Stimulated activated CD4-positive, alpha-beta T cell treated with anti-CD3 and anti-CD28 coated beads, Interleukin-4, amount 100 ng/mL, for 4 hours (primary cell): ENCODE measurements around the gene EXD1.

Source experiments
- DNase-seq, 2 experiments: peaks; one replicate each; pipeline ENCODE4 v3.0.0-alpha.2; 2020

Gene EXD1

GRCh38 chr15:41231422-41232226 is 1.1 kb upstream of the EXD1 start:
- DNase-seq = no peak

DNA sequence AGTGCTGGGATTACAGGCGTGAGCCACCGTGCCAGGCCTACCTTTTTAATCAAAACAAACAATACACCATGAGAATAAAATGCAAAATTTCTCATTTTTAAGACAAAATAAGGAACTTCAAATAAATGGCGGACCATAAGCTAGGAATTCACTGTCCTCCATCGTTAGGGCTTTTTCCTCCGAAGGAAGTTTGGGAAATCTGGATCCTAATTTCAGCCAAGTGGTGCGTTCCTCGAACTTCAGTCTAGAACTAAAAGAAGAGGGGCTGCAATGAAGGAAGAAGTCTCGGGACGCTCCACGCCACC is 260 bp downstream of the EXD1 start:
- DNase-seq = no peak

DNA sequence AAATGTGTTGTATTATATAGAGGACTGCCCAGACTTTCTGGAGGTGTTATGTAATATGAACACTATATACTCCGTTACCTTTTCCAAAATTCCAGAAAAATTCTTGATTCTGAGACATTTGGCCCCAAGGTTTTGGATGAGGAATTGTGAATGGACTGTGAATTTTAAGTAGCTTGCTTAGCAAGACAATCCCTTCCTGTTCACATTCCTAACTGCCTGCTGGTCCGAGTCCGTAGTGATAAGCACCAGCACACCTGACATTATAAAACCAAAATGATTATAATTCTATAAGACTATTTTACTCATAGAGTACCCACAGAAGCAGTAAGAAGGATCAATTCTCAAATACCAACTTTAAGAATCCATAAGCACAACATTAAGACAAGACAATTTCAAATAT is 11.2 kb downstream of the EXD1 start:
- DNase-seq = no peak

DNA sequence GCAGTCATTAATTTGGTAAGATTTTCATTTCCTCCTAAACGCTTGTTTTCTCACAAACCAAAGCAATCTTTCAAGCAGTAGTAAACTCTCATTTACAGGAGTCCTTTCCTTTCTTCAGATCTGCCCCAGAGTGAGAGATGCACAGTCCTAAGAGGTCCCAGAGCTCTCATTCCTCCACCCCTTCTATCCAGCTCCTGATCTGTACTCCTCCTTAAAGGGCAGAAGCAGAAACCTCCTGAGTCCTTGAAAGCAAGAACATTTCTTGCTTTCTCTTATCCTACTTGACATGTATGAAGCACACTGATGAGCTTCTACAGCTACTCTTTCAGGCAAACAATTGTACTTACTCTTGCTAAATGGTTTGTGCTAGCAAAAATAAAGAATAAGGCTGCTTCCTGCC is 11.7 kb downstream of the EXD1 start:
- no peak for DNase-seq

- no peak for DNase-seq
Observed at GRCh38 chr15:41215708-41216107, 14.8 kb downstream of the EXD1 start.

GRCh38 chr15:41207687-41208448 is 22.7 kb downstream of the EXD1 start:
- no peak for DNase-seq

- no peak for DNase-seq
Observed at GRCh38 chr15:41205315-41205714, 25.2 kb downstream of the EXD1 start.

DNA sequence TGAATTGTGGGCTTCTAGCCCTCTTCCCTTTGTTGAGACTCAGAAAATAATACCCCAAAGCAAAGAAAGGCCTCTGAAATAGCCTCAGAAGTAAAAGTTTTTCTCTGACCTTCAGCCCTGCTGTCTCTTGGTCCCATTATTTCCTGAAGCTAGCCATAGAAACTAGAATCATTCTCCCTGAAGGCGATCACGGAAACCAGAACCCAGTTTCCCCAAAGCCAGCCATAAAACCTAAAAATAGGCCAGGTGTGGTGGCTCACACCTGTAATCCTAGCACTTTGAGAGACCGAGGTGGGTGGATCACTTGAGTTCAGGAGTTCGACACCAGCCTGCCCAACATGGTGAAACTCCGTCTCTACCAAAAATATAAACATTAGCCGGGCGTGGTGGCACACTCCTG is 27.2 kb downstream of the EXD1 start:
- DNase-seq = no peak

DNA sequence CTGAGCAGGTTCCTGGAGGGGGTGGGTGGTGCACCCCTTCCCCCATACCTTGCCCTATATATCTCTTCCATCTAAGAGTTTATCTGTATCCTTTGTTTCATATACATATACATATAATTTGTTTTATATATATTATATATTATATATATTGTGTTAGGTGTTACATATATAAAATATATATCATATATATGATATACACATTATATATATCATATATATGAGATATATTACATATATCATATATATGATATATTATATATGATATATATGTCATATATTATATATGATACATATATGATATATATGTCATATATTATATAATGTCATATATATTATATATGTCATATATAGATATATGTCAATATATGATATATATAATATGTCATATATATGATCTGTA is 31.1 kb downstream of the EXD1 start:
- no peak for DNase-seq

GRCh38 chr15:41194444-41194843 is 36.1 kb downstream of the EXD1 start:
- DNase-seq = no peak

DNA sequence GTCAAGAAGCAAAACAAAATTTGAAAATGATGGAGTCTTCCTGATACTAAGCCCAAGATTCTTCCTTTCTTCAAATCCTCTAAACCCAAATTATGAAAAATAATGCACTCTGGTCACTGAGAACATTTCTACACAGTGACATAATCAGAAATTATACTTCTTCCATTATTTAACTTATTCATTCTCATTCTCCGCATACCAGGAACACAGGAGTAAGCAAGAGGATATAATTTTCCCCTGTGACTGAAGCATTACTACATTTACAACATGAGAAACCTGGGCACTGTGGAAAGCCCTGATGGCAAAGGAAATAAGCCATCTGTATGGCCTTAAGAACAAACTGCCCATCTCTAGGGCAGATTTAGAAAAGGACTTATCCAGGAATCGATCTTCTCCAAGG is 47.0 kb downstream of the EXD1 start:
- DNase-seq = no peak

- DNase-seq = no peak
Observed at GRCh38 chr15:41182266-41182665, 48.3 kb downstream of the EXD1 start.

GRCh38 chr15:41180206-41180789 is 50.3 kb downstream of the EXD1 start:
- DNase-seq = no peak

- no peak for DNase-seq
Observed at GRCh38 chr15:41169781-41170180, 60.8 kb downstream of the EXD1 start.

- no peak for DNase-seq
Observed at GRCh38 chr15:41169086-41169485, 61.5 kb downstream of the EXD1 start.

DNA sequence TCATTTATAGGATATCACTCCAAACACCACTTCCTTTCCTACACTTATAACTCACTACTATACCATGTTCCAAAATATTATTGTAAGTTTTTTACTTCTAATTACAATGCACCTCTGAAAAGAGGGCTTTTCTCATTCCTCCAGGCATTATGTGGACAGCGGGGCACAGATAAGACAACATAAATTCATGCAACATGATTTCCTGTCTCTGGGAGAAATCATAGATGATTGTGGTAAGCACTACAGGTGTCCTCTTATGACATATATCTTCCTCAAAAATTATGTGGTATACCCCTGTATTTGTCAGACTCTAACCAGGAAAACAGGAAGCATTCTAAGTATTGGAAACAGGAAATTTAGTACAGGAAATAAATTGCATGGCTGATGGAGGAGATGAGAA is 68.8 kb downstream of the EXD1 start:
- no peak for DNase-seq

DNA sequence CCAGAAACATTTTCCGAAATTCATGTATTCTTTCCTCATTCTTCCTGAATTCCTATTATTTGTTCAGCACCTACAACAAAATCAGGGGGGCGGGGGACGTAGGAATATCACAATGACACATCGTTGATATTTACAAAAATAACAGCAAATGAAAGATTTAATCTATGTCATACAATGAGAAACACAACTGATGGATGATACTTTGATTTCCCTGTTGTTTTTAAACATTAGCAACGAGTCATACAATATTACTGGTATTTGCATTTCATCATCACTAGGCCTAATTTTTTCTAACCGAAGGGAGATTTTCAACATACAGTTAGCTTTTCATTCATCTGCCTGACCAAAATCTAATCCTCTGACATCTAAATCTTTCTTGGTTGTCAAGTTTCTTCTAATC is 69.2 kb downstream of the EXD1 start:
- no peak for DNase-seq

- DNase-seq = no peak
Observed at GRCh38 chr15:41160639-41161315, 69.8 kb downstream of the EXD1 start.

GRCh38 chr15:41154412-41154811 is 76.1 kb downstream of the EXD1 start:
- DNase-seq = no peak

GRCh38 chr15:41153733-41154132 is 76.8 kb downstream of the EXD1 start:
- DNase-seq = no peak

DNA sequence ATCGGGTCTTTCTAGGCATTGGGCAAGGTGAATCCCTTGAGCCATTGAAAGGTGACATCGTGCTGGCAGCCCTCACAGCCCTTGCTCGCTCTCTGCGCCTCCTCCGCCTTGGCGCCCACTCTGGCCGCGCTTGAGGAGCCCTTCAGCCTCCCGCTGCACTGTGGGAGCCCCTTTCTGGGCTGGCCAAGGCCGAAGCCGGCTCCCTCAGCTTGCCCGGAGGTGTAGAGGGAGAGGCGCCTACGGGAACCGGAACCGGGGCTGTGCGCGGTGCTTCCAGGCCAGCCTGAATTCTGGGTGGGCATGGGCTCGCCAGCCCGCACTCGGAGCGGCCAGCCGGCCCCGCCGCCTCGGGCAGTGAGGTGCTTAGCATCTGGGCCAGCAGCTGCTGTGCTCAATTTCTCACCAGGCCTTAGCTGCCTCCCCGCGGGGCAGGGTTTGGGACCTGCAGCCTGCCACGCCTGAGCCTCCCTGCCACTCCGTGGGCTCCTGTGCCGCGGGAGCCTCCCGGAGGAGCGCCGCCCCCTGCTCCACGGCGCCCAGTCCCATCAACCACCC is 79.0 kb downstream of the EXD1 start:
- no peak for DNase-seq

GRCh38 chr15:41150279-41150678 is 80.3 kb downstream of the EXD1 start:
- DNase-seq = no peak

DNA sequence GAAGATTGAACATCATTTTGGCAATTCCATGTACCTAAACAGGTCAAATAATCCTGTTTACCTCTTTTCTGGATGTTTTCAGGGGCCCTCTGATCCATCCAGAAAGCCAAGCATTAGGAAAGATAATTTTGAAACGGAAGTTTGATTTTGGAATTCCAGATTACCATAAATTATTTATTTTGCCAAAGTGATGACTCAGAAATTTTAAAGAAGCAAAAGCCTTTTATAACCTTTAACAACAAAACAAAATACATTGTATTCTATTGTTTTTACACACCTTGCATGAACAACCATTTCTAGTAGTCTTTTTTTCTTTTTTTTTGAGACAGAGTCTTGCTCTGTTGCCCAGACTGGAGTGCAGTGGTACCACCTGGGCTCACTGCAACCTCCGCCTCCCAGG is 82.5 kb downstream of the EXD1 start:
- DNase-seq = no peak
